CD4-positive, alpha-beta T cell treated with Interleukin-17A for 4 hours (primary cell): ENCODE data around the gene PM20D2.
"Not testable (repeated sequence)": the region's sequence is repeated elsewhere in the genome, so short reads cannot be mapped to it uniquely, and the experiment has no call there.

ENCODE experiments used
- DNase-seq: peaks from one replicate; pipeline ENCODE4 v3.0.0-alpha.2; 2020; ENCODE audit warnings: mixed read lengths

The PM20D2 gene

DNA sequence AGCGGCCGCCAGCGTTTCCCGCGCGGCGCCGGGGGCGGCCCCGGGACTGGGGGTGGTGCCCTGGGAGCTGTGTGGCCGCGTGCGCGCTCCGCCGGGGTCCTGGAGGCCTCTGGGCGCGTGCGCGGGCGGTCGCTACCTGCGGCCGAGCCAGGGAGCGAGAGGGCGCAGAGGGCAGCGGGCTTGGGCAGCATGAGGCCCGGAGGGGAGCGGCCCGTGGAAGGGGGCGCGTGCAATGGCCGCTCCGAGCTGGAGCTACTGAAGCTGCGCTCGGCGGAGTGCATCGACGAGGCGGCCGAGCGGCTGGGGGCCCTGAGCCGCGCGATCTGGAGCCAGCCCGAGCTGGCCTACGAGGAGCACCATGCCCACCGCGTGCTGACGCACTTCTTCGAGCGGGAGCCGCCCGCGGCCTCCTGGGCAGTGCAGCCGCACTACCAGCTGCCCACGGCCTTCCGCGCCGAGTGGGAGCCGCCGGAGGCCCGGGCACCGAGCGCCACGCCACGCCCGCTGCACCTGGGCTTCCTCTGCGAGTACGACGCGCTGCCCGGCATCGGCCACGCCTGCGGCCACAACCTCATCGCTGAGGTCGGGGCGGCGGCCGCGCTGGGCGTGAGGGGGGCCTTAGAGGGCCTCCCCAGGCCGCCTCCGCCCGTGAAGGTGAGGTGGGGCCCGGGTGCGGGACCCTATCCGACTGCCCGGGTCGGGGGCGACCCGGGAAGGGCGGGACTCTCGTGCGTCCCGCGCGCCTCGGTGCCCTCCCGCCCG lies at the start of gene PM20D2:
Gene PM20D2 (plus strand): TSS at position 100 of the 762 bp plus-strand sequence. CDS start 90 bp downstream, at position 190.
- DNase-seq, result peak; percentile 72

- DNase-seq, result no peak
These were observed 47.4 kb upstream of the PM20D2 start for GRCh38 chr6:89098461-89098860.

- no peak for DNase-seq
These were observed 45.7 kb upstream of the PM20D2 start for GRCh38 chr6:89100114-89100513.

DNA sequence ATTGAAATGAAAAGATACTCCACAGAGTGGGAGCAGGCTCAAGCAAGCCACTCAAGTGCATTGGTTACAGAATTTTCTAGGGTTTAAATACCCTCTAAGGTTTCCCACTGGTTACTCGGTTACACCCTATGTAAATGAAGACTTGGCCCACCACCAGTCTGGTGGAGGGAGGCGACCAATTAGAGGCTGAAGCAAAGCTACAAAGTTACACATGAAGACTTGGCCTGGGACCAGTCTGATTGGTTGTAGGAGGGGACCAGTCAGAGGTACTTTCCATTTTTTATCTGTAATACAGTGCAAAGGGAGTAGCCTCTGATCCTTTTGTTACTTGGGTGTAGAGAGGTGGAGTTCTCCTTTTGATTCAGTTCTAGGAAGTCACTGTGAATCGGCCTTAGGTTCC lies 35.6 kb upstream of the PM20D2 start:
- no peak for DNase-seq

DNA sequence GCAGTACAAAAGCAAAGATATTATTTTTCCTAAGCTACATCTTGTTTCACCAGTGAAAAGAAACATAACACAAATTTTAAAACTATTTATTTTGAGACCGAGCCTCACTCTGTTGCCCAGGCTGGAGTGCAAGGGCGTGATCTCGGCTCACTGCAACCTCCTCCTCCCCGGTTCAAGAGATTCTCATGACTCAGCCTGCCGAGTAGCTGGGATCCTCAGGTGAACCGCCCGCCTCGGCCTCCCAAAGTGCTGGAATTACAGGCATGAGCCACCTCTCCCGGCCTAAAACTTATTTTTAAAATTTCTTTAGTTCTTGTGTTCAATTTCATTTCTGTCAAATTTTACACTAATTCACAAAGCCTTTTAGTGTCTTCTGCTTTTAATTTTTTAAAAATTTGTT lies 33.9 kb upstream of the PM20D2 start:
- no peak for DNase-seq

DNA sequence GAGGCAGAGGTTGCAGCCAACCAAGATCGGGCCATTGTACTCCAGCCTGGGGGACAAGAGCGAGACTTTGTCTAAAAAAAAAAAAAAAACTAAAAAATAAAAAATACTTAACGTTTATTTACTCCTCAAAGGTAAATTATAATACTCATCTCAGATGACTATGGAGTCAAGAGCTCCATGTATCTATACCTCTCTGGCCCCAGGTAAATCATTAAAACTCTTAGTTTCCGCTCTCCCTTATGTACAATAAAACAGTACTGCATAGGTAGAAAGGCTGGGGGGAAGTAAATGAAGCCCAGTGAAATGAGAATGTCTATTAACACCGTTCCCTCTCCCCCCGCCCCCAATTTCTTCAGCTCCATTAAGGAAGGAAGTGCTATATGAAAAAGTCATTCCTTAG lies 29.2 kb upstream of the PM20D2 start:
- no peak for DNase-seq

- peak; percentile 49 for DNase-seq
These were observed 28.4 kb upstream of the PM20D2 start, which contains the start of gene SRSF12 for GRCh38 chr6:89117211-89118108. TSS of gene SRSF12 (minus strand) at chr6:89118071. CDS start at chr6:89117887, 184 bp downstream.

- no peak for DNase-seq
These were observed 26.9 kb upstream of the PM20D2 start for GRCh38 chr6:89118931-89119330.

DNA sequence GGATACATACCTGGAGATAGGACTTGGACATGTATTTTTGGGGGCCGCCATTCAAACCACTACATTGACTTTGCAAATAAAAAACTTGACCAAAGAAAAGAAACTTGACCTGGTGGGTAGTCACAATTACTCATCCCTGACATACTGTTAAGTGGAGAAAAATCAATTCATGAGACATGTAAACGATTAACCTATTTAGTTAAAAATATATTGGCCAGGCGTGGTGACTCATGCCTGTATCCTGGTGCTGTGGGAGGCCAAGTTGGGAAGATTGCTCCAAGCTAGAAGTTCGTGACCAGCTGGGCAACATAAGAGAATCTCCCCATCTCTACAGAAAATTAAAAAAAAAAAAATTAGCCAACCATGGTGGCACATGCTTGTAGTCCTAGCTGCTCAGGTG lies 25.5 kb upstream of the PM20D2 start:
- no peak for DNase-seq

DNA sequence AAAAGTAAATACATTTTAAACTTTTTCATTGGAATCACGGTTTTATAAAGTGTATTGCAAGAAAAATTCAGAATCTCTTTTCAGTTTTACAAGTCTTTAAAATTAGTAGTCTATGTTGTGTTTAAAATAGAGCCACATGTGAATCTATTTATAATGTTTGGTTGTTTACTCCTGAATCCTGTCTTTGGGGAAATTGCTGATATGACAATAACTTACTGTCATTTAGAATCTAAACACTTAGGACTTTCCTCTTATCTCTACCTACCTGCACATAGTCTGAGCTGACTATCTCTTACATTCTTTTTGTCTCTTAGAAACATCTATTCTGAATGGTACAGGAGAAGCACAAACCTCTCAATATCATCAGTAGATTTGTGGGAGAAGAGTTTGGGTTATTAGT lies 23.9 kb upstream of the PM20D2 start:
- DNase-seq, result no peak

- DNase-seq, result no peak
These were observed 23.2 kb upstream of the PM20D2 start for GRCh38 chr6:89122625-89123024.

- DNase-seq, result not testable (repeated sequence)
These were observed 17.6 kb upstream of the PM20D2 start for GRCh38 chr6:89128256-89128671.

DNA sequence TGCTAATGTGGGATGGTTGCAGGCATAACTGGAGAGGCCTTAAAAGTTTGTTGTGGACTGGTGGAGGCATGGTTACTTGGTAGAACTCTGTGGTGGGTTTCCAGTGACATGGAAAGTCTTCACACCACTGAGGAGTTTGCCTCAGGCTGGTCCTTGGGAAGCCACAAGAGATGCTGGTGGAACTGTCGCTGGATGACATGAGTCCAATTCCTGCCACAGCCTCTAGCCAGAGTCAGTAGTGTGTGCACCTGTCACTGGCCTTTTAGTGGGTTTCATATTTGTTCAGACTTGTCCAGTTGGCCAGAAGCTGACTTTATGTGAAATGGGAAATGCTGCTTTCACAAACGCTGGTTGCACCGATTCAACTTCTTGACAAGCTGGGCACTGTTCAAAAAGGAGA lies 14.3 kb upstream of the PM20D2 start:
- DNase-seq, result no peak

DNA sequence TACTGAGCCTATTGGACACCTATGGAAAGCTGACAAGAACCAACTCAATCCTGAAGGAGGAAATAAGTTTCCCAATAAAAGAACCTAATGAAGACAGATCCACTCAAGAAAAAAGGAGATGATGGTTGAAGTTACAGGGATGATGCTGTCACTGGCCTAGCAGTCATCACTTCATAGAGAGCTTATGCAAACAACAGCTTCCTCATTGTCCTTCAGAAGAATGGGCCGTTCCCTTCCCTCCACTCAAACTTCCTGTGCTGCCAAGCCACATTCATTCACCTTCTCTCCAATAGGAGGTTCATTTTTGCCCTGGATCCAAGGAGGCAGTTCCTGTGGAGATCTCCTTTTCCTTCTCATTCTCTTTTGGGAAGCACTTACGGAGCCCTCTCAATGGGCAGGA lies 13.8 kb upstream of the PM20D2 start:
- no peak for DNase-seq

GRCh38 chr6:89133981-89134380 lies 11.9 kb upstream of the PM20D2 start:
- DNase-seq, result no peak

- no peak for DNase-seq
These were observed 11.1 kb upstream of the PM20D2 start for GRCh38 chr6:89134723-89135122.

DNA sequence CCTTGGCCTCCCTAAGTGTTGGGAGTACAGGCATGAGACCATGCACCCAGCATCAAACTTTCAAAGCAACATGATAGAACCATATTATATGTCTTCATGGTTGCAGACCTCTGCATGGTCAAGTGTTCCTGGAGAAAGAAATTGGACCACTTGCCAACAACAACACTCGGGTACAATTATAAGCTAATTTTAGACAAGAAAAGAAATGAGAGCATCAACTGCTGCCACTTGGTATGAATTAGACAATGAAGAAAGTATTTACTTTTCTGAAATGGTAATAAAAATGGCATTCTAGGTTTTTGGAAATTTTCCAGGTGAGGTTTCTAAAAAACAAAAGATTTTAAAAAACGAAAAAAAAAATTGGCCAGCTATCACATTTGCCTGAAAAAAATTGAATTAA lies 7.7 kb upstream of the PM20D2 start:
- no peak for DNase-seq

DNA sequence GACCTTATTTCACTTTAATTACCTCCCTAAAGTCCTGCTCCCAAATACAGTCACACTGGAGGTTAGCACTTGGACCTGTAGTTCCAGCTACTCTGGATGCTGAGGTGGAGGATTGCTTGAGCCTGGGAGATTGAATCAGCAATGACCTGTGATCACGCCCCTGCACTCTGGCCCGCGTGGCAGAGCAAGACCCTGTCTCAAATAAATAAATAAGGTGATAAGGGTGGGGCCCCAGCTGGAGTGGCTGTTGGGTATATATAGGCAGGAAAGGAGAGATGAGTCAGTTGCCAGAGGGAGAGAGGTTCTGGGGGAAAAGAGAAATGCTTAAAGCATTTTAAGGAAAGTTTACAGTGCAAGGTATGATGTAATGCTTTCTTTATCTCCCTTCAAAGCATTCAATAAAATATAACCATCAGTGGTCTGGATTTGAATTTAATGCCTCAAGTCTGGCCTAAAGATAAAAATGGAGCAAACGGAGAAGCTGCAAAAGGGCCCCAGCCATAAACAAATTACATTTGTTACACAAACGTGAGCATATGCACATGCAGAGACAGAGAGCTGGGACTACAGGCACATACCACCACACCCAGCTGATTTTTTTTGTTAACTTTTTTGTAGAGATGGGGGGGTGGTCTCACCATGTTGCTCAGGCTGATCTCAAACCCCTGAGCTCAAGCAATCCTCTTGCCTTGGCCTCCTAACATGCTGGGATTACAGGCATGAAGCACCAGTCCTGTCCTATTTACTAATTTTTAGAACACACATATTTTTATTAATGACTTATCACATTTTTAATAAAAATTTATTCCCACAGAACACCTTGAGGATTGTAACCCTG lies 6.1 kb upstream of the PM20D2 start:
- DNase-seq, result no peak

DNA sequence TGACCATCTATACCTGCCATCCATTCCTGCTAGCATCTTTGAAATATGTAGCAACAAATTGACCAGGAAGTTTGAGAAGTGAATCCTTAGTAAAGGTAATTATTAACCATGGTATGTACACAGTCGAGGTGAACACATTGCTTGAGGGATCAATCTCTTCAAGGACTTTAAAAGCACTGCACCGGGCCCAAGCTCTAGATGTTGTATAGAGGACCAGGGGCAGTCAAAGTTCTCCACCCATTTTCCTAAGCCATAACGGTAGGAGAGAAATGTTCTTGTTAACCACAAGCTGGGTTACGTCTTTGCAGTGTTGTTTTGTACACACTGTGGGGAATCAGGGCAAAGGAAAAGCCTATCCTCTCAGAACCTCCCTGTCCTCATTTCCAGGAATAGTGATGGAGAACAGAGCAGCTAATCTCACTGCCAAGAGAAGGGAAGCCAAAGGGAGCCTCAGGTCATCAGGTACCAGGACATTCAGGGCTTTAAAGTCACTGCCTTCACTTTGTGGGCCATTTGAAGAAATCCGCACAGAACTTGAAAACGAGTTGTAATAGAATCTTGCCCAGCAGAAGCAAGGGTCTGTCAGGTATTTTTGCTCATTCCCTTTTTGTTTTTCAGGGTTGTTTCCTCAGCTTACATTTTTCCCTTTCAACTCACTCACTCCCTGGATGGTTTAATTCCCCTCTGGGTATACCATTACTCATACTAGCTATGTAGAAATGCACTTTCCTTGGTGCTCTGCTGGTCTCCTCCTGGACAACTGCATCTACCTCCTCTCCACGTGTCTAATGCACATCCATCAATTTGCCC lies 5.3 kb upstream of the PM20D2 start:
- no peak for DNase-seq

DNA sequence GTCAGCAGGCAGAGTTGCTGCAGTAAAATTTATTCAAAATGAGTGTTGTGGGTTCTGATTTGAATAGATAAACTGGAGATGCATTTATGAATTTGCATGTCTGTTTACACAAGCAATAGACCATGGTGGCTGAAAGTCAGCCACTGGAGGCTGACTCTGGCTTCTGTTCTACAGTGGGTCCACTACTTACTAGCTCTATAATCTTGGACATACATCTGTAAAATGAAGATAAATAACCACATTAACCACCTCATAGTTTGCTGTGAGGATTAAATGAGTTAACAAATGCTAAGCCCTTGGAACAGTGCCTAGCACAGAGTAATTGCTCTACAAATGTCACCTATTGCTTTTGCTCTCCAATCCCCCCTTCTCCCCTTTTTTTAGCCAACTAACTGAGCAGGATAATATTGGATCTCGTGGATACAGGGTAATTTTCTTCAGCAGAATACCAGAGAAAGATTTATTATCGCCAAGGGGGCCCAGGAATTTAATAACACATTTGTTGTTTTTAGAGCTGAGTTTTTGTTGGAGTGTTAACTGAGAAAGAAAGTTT lies 1.4 kb upstream of the PM20D2 start:
- no peak for DNase-seq

DNA sequence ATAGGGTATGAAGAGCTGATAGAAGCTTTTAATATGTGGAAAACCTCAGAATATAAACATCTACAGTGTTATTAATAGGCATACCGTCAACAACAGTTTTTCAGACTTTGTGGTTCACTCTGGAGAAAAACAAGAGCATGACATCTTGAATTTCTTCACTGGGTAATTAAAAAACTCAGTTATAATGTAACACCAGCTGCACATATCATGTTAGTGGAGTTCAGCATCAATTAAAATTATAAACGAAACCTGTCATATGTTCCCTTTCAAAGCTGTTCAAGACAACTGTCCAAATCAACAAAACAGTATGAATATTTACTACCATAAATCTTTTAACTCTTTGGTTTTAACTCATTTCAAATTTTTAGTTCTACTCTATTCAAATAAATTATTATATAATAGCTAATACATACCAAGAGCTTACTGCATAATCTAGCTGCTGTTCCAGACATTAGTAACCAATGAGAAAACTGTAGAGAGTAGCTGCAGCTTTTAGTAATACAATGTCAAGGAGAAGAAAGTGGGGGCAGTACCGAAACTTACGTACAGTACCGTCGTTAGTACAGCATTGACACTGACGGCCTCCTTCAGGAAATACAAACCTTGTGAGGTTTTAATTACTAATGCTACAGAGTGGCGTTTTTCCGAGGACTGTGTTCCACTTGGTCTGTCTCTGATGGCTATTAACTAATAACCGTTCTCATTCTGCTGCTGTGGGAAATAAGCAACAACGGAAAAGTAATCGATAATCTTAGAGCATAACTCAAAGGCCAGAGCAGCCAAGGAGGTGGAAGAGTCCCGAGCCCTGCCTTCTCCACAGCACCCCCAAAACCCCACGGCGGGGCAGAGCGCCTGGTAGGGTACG lies 532 bp upstream of the PM20D2 start:
- DNase-seq, result peak; percentile 38
